GM12874 (cell line): ENCODE results near the gene G6PC1.

Experiments
- TF ChIP-seq, protein P1 (sequence below): IDR thresholded peaks from 2 replicates; pipeline ENCODE4 v1.5.1; 2011; ENCODE audit warnings: low read depth, mild to moderate bottlenecking, control low read depth, low read length, moderate library complexity; ENCODE audit not compliant: insufficient read depth

Gene G6PC1

DNA sequence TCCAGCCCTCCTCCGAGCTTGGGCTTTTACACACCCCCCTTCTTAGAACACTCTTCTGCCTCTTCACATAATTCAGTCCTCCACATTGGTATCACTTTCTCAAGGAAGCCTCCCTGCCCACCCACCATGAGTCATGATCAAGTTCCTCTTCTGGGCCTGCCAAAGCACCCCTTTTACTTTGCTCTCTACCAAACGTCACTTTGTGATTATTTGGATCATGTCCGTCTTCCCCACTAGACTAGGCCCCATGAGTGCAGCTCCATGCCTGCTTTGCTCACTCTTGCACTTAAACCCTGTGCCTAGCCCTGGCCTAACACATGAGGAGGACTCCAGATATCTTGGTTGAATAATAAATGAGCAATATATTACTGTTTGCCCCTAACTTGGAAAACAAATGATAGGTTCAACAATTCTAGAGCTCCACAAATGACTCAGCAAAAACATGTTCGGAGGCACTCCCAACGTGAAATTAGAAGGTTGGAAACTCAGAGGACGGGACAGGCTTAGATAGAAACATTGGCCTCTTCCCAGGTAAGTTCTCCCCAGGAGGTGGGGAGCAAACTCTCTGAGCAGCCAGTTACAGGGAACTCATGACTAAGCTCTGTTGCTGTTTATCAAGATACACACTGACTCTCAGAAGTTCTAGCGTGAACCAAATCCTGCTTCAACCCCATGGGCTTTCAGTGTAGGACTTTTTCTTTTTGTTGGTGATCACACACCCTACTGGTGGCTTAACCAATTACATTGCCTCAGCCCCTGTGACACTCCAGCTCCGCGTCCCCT is 28.3 kb downstream of the G6PC1 start:
- TF ChIP-seq, protein P1, sequence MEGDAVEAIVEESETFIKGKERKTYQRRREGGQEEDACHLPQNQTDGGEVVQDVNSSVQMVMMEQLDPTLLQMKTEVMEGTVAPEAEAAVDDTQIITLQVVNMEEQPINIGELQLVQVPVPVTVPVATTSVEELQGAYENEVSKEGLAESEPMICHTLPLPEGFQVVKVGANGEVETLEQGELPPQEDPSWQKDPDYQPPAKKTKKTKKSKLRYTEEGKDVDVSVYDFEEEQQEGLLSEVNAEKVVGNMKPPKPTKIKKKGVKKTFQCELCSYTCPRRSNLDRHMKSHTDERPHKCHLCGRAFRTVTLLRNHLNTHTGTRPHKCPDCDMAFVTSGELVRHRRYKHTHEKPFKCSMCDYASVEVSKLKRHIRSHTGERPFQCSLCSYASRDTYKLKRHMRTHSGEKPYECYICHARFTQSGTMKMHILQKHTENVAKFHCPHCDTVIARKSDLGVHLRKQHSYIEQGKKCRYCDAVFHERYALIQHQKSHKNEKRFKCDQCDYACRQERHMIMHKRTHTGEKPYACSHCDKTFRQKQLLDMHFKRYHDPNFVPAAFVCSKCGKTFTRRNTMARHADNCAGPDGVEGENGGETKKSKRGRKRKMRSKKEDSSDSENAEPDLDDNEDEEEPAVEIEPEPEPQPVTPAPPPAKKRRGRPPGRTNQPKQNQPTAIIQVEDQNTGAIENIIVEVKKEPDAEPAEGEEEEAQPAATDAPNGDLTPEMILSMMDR: peak; percentile 50; the same call in 1 of the 2 replicates

DNA sequence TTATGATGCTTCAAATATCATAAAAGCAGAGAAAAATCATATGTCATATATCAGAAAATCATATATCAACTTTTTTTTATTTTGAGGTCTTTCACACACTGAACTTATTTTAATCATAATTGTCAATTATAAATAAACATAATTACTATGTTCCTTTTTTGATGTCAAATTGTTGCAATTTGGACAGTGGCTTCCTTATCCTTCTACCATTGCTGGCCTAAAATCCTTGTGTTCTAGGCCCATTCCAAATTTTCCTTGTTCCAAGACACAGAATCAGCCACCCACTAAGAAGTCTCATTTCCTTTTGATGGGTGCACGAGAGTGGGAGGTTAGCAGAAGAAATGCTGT is 28.9 kb downstream of the G6PC1 start:
- TF ChIP-seq, protein P1: no peak

DNA sequence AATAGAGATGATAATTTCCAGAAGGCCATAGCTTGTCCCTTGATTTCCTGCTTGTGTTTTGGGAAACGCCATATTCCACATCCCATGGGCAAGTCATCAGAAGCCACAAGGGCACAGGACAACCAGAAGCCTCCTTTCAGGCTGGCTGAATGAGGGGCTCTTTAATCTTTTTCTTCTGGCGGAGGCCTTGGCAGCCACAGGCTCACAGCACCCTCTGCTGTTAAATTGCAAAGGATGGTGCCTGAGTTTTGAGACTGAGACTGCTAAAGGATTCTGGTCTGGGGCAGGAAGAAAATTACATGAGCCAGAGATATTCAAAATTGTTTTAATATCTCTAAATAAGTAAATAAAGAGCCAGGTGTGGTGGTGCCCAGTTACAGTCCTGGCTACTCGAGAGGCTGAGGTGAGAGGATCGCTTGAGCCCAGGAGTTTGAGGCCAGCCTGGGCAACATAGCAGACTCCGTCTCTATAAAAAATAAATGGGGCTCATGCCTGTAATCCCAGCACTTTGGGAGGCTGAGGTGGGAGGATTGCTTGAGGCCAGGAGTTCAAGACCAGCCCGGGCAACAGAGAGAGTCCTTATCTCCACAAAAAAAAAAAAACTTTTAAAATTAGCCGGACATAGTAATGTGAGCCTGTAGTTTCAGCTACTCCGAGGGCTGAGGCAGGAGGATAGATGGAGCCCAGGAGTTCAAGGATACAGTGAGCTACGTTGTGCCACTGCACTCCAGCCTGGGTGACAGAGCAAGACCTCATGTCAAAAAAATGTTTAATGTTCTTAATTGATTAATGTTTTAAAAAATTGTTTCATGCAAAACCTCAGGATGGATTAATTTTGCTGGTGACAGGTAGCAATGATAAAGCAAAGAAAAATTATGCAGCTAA is 37.4 kb downstream of the G6PC1 start:
- TF ChIP-seq, protein P1: peak; percentile 45

DNA sequence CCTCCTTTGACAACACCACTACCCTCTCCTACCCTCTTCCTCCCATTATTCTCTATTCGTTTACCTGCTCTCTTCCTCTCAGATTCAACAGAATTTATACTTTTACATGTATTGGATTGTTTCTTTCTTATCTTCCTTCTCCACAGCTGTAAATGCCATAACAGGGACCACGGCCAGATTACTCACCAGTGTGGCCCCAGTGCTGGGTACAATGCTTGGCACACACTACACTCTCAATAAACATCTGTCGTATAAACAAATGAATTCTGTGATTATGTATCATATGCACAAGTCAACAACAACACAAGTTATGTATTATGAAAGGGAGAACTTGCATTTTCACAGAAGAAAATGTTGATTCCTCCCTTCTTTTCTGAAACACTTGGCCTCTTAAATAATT is 43.6 kb downstream of the G6PC1 start:
- TF ChIP-seq, protein P1: no peak

DNA sequence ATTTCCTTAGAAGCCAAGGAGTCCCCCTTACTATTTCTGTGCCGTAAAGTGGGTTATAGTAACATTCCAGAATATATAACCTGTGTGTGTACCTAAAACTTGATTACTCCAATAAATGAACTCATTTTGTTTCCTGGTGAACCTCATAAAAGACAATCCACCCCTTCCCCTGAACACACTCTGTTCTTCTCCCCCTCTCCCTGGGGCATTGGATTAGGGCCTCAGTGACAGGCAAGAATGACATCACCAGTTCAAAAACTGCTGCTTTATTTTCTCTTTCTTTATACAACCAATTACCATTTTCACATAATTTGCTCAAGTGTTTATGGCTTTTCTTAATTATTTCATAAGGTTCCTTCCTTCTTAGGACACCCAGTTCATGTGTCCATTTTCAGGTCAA is 46.2 kb downstream of the G6PC1 start:
- TF ChIP-seq, protein P1: no peak

DNA sequence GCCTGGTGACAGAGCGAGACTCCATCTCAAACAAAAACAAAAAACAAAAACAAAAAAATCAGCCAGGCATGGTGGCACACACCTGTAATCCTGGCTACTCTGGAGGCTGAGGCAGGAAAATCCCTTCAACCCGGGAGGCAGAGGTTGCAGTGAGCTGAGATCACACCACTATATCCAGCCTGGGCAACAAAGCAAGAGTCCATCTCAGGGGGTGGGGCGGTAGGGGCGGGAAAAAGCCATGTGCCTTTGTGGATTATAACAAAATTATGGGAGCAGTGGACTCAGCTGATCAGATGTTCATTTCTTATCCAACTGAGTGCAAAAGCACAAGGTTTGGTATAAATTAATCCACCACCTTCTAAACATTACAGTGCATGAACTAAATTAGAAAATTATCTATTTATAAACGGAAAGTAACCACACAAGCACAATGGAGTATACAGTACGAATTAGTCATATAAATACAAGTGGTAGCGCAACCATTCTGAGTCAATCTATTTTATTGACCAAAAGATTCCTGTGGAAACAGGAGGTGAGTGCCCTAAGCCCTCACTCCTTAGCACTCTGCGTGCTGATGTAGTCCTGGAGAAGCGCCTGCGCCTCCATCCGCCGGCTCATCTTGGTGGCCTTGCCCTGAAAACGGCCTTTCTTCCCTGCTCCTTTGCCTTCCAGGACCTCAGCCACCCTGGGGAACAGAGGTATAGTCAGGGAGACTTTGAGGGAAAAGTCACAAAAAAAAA is 49.6 kb downstream of the G6PC1 start:
- TF ChIP-seq, protein P1: no peak
